IPS-18a (cell line): ENCODE measurements around the gene PTGR2.
"Not testable (repeated sequence)": the region's sequence is repeated elsewhere in the genome, so short reads cannot be mapped to it uniquely, and the experiment has no call there.

Experiments used
- H3K27ac ChIP-seq: one replicate; pipeline ENCODE4 v1.5.1; 2013; ENCODE audit warnings: low read length
- H3K27me3 ChIP-seq: one replicate; pipeline ENCODE4 v1.6.1; 2013; ENCODE audit warnings: mild to moderate bottlenecking, low read length; ENCODE audit not compliant: control insufficient read depth, insufficient read depth
- H3K36me3 ChIP-seq: one replicate; pipeline ENCODE4 v1.6.1; 2013; ENCODE audit warnings: low read depth, low read length; ENCODE audit not compliant: control insufficient read depth
- H3K4me1 ChIP-seq: one replicate; pipeline ENCODE4 v1.6.1; 2013; ENCODE audit warnings: low read depth, low read length; ENCODE audit not compliant: control insufficient read depth
- H3K4me3 ChIP-seq: one replicate; pipeline ENCODE4 v1.5.1; 2013; ENCODE audit warnings: low read length
- H3K9ac ChIP-seq: one replicate; pipeline ENCODE4 v1.6.1; 2013; ENCODE audit warnings: mild to moderate bottlenecking, low read length, moderate library complexity
- H3K9me3 ChIP-seq: one replicate; pipeline ENCODE4 v1.6.1; 2013; ENCODE audit warnings: low read depth, low read length; ENCODE audit not compliant: control insufficient read depth

PTGR2 gene

GRCh38 chr14:73834261-73834625 is 17.4 kb upstream of the PTGR2 start:
- Histone ChIP-seq H3K9me3 (no peaks in the 10 kb centered on the region), H3K27me3 (no peaks in the 10 kb centered on the region), H3K4me3 (no peak overlapping the region), H3K4me1 (peaks cover 11% of the 10 kb centered on the region), H3K9ac (no peak overlapping the region), H3K36me3 (no peaks in the 10 kb centered on the region), H3K27ac (no peak overlapping the region)

DNA sequence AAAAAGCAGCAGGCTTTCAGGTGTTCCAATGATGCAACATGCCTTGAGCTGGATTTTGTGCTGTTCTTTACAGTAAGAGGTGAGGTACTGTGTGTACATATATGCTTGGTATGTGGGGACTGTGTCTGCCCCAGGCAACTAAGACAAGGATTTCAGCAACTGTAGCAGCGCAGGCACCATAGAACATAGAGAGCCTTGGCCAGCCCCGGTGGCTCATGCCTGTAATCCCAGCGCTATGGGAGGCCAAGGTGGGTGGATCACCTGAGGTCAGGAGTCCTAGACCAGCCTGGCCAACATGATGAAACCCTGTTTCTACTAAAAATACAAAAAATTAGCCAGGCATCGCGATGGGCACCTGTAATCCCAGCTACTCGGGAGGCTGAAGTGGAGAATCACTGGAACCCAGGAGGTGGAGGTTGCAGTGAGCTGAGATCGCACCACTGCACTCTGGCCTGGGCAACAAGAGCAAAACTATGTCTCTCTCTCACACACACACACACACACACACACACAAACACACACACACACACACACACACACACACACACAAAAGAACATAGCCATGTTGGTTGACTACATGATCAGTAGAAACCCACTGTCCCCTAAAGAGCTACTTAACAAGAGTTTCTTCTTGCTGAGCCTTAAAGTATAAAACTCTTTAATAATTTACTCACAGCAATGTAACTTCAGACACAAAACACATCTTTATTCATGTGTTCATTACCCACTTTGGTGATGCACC is 13.2 kb upstream of the PTGR2 start:
- not testable (repeated sequence) for H3K4me3 ChIP-seq, H3K9ac ChIP-seq, H3K27me3 ChIP-seq, H3K27ac ChIP-seq, H3K36me3 ChIP-seq, H3K9me3 ChIP-seq
- peaks cover 11% of the 10 kb centered on the region for H3K4me1 ChIP-seq

DNA sequence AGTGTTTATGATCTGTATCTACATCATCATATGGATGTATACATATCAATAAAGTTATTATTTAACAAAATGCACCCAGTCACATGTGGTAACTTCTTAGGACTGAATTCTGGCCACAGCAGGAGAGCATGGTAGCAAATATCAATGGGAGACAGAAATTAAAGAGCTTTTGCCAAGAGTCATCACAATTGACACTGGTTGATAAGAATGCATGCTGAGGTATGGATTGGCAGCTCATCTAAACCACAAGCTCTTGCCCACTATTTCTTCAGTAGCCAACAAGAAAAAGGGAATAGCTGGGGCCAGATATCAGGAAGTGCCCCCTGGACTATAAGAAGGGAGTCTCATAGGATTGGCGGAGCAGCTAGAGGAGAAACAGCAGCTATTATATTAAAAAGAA is 9.4 kb upstream of the PTGR2 start:
- no peak overlapping the region for H3K9ac ChIP-seq
- H3K4me1 ChIP-seq = no peaks in the 10 kb centered on the region
- no peaks in the 10 kb centered on the region for H3K27me3 ChIP-seq
- no peak overlapping the region for H3K4me3 ChIP-seq
- no peaks in the 10 kb centered on the region for H3K9me3 ChIP-seq
- no peak overlapping the region for H3K27ac ChIP-seq
- no peaks in the 10 kb centered on the region for H3K36me3 ChIP-seq

DNA sequence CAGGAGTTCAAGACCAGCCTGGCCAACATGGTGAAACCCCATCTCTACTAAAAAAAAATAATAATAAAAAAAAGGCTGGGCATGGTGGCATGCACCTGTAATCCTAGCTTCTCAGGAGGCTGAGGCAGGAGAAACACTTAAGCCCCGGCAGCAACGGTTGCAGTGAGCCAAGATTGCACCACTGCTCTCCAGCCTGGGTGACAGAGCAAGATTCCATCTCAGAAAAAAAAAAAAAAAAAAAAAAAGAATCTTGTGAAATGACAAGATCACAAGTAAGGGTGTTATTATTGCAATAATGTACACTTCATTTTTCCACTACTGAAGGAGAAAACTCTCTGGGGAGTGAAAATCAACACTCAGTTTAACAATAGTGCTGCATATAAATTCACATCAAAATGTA is 8.8 kb upstream of the PTGR2 start:
- no peaks in the 10 kb centered on the region for H3K4me1 ChIP-seq
- no peaks in the 10 kb centered on the region for H3K27me3 ChIP-seq
- no peaks in the 10 kb centered on the region for H3K9me3 ChIP-seq
- H3K9ac ChIP-seq = no peak overlapping the region
- no peaks in the 10 kb centered on the region for H3K36me3 ChIP-seq
- H3K27ac ChIP-seq = no peak overlapping the region
- H3K4me3 ChIP-seq = no peak overlapping the region

- Histone ChIP-seq H3K27ac (no peak overlapping the region), H3K4me3 (no peak overlapping the region), H3K9ac (no peak overlapping the region)
Measured at GRCh38 chr14:73843296-73843695, 8.3 kb upstream of the PTGR2 start.

DNA sequence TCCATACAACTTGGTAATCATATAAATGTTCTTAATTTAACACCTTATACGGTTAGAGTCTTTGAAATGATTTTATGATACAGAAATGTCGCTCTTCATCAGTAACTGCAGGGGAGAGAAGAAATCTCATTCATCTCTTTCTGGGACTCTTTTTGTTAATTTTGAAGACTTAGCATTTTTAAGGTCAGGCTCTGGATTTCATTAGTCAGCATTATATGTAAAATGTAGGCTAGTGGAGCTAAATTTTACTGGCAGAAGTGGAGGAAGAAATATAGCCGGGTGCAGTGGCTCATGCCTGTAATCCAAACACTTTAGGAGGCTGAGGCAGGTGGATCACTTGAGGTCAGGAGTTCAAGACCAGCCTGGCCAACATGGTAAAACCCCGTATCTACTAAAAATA is 4.7 kb upstream of the PTGR2 start:
- Histone ChIP-seq H3K9me3 (no peaks in the 10 kb centered on the region), H3K27ac (no peak overlapping the region), H3K9ac (no peak overlapping the region), H3K4me1 (peaks cover 7% of the 10 kb centered on the region), H3K27me3 (no peaks in the 10 kb centered on the region), H3K4me3 (no peak overlapping the region), H3K36me3 (no peaks in the 10 kb centered on the region)

More at GRCh38 chr14:73843296-73843695, 8.3 kb upstream of the PTGR2 start:
- Histone ChIP-seq H3K4me1 (no peaks in the 10 kb centered on the region), H3K36me3 (no peaks in the 10 kb centered on the region), H3K9me3 (no peaks in the 10 kb centered on the region), H3K27me3 (no peaks in the 10 kb centered on the region)

DNA sequence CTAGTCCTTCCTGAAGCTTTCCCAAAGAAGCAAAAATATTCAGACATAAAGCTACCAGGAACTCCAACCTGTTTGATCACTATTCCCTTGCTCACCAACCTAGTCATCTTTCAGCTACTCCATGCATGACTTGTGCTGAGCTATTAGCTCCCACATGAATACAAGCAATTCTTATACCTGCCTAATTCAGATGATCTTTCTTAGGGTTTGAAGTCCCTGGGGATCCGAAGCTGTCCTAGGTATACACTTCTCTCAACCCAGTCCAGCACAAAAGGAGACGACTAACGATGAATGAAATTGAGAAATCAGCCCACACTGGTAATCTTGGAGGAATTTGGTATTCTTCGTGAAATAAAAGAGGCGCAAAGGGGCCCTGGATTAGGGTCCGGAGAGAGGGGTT is 631 bp upstream of the PTGR2 start:
- Histone ChIP-seq H3K9ac (peak overlapping the region; percentile 93), H3K27me3 (no peaks in the 10 kb centered on the region), H3K27ac (peak overlapping the region; percentile 51), H3K4me1 (peaks cover 7% of the 10 kb centered on the region), H3K36me3 (no peaks in the 10 kb centered on the region), H3K9me3 (no peaks in the 10 kb centered on the region), H3K4me3 (peak overlapping the region; percentile 80)

- Histone ChIP-seq H3K4me3 (no peak overlapping the region), H3K27me3 (no peaks in the 10 kb centered on the region), H3K9ac (no peak overlapping the region), H3K9me3 (no peaks in the 10 kb centered on the region), H3K27ac (no peak overlapping the region), H3K36me3 (peaks cover 6% of the 10 kb centered on the region), H3K4me1 (no peaks in the 10 kb centered on the region)
Measured at GRCh38 chr14:73859145-73859544, 7.5 kb downstream of the PTGR2 start.

- no peak overlapping the region for H3K27ac ChIP-seq
- H3K9me3 ChIP-seq = no peaks in the 10 kb centered on the region
- no peak overlapping the region for H3K9ac ChIP-seq
- H3K36me3 ChIP-seq = peaks cover 15% of the 10 kb centered on the region
- no peaks in the 10 kb centered on the region for H3K4me1 ChIP-seq
- no peak overlapping the region for H3K4me3 ChIP-seq
- H3K27me3 ChIP-seq = no peaks in the 10 kb centered on the region
Measured at GRCh38 chr14:73861073-73861472, 9.4 kb downstream of the PTGR2 start.

- no peaks in the 10 kb centered on the region for H3K4me1 ChIP-seq
- H3K36me3 ChIP-seq = peaks cover 15% of the 10 kb centered on the region
- no peaks in the 10 kb centered on the region for H3K27me3 ChIP-seq
- H3K9me3 ChIP-seq = no peaks in the 10 kb centered on the region
- no peak overlapping the region for H3K27ac ChIP-seq
- no peak overlapping the region for H3K4me3 ChIP-seq
- no peak overlapping the region for H3K9ac ChIP-seq
Measured at GRCh38 chr14:73862480-73862879, 10.8 kb downstream of the PTGR2 start.

DNA sequence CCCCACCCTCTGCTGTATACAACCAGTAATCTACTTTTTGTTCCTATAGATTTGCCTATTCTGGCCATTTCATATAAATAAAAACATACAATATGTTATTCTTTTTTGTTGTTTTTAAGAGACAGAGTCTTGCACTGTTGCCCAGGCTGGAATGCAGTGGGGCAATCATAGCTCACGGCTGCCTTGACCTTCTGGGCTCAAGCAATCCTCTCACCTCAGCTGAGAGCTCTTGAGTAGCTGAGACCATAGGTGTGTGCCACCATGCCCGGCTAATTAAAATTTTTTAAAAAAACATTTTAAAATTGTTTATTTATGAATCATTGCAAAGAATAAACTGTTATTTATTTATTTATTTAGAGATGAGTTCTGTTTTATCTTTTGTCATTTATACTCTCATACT is 11.6 kb downstream of the PTGR2 start:
- H3K9ac ChIP-seq = no peak overlapping the region
- H3K36me3 ChIP-seq = peaks cover 15% of the 10 kb centered on the region

DNA sequence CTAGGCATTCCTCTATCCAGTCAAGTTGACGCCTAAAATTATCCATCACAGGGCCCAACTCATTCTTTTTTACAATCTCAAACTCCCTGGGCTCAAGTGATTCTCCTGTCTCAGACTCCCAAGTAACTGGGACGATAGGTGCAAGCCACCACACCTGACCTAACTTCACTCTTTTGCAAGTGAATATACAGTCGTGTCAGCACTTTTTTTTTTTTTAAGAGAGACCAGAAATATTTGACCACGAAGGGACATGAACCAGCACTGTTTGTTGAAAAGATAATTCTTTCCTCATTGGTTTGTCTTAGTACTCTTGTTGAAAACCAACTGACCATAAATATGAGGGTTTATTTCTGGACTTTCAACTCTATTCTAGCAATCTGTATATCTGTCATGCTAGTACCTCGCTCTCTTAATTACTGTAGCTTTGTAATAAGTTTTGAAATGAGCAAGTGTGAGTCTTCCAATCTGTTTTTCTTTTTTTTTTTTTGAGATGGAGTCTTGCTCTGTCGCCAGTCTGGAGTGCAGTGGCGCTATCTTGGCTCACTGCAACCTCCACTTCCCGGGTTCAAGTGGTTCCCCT is 14.0 kb downstream of the PTGR2 start:
- no peaks in the 10 kb centered on the region for H3K4me1 ChIP-seq
- no peak overlapping the region for H3K27ac ChIP-seq
- no peak overlapping the region for H3K4me3 ChIP-seq
- H3K36me3 ChIP-seq = peaks cover 15% of the 10 kb centered on the region
- no peaks in the 10 kb centered on the region for H3K9me3 ChIP-seq
- no peaks in the 10 kb centered on the region for H3K27me3 ChIP-seq
- no peak overlapping the region for H3K9ac ChIP-seq

More for the DNA sequence above, 11.6 kb downstream of the PTGR2 start:
- Histone ChIP-seq H3K27ac (no peak overlapping the region), H3K4me1 (no peaks in the 10 kb centered on the region), H3K4me3 (no peak overlapping the region), H3K27me3 (no peaks in the 10 kb centered on the region), H3K9me3 (no peaks in the 10 kb centered on the region)
